Trophoblast cell (in vitro differentiated cells and primary cell): ENCODE data around the gene GNGT2.

ENCODE experiments used
- DNase-seq, 2 donors: peaks; one replicate each; pipeline ENCODE4 v3.0.0-alpha.2; 2016
- H2AFZ ChIP-seq: 2 replicates; pipeline ENCODE4 v1.6.1; 2013; ENCODE audit warnings: low read length, moderate library complexity, mild to moderate bottlenecking; ENCODE audit not compliant: insufficient read depth, poor library complexity
- H2AK5ac ChIP-seq: 2 replicates; pipeline ENCODE4 v1.6.1; 2013; ENCODE audit warnings: mild to moderate bottlenecking, low read length
- H2BK120ac ChIP-seq: 2 replicates; pipeline ENCODE4 v1.6.1; 2013; ENCODE audit warnings: low read length, mild to moderate bottlenecking, moderate library complexity; ENCODE audit not compliant: insufficient read depth, poor library complexity
- H2BK12ac ChIP-seq: 2 replicates; pipeline ENCODE4 v1.6.1; 2013; ENCODE audit warnings: mild to moderate bottlenecking, low read length, moderate library complexity
- H2BK5ac ChIP-seq: 2 replicates; pipeline ENCODE4 v1.6.1; 2013; ENCODE audit warnings: low read length, low read depth, moderate library complexity, mild to moderate bottlenecking; ENCODE audit not compliant: poor library complexity
- H3K14ac ChIP-seq: 2 replicates; pipeline ENCODE4 v1.6.1; 2013; ENCODE audit warnings: mild to moderate bottlenecking, low read length
- H3K18ac ChIP-seq: 2 replicates; pipeline ENCODE4 v1.6.1; 2013; ENCODE audit warnings: mild to moderate bottlenecking, low read length
- H3K23ac ChIP-seq: 2 replicates; pipeline ENCODE4 v1.6.1; 2013; ENCODE audit warnings: low read length
- H3K27ac ChIP-seq: 2 replicates; pipeline ENCODE4 v1.5.1; 2013; ENCODE audit warnings: low read depth, mild to moderate bottlenecking, inconsistent platforms, low read length, moderate library complexity
- H3K27me3 ChIP-seq: 2 replicates; pipeline ENCODE4 v1.6.1; 2013; ENCODE audit warnings: inconsistent platforms, mild to moderate bottlenecking, low read length, moderate library complexity; ENCODE audit not compliant: insufficient read depth
- H3K36me3 ChIP-seq, 2 experiments: 1 replicate in 1 of 2; 2 replicates in 1 of 2; pipeline ENCODE4 v1.6.1; 2013; ENCODE audit warnings: low read length in 2 of 2, mild to moderate bottlenecking in 2 of 2, moderate library complexity in 1 of 2; ENCODE audit not compliant: insufficient read depth in 2 of 2, control insufficient read depth in 1 of 2
- H3K4ac ChIP-seq: 2 replicates; pipeline ENCODE4 v1.6.1; 2013; ENCODE audit warnings: low read depth, mild to moderate bottlenecking, low read length, moderate library complexity
- H3K4me1 ChIP-seq, 2 experiments: 1 replicate in 1 of 2; 2 replicates in 1 of 2; pipeline ENCODE4 v1.6.1; 2013; ENCODE audit warnings: low read length in 2 of 2, mild to moderate bottlenecking in 2 of 2, moderate library complexity in 1 of 2; ENCODE audit not compliant: insufficient read depth in 2 of 2, control insufficient read depth in 1 of 2
- H3K4me2 ChIP-seq: 2 replicates; pipeline ENCODE4 v1.6.1; 2013; ENCODE audit warnings: inconsistent platforms, mild to moderate bottlenecking, low read length, moderate library complexity
- H3K4me3 ChIP-seq: 2 replicates; pipeline ENCODE4 v1.5.1; 2013; ENCODE audit warnings: mild to moderate bottlenecking, low read depth, low read length, inconsistent platforms
- H3K79me1 ChIP-seq: one replicate; pipeline ENCODE4 v1.6.1; 2013; ENCODE audit warnings: low read length
- H3K79me2 ChIP-seq: 2 replicates; pipeline ENCODE4 v1.6.1; 2013; ENCODE audit warnings: low read length, mild to moderate bottlenecking; ENCODE audit not compliant: control insufficient read depth, insufficient read depth, poor library complexity
- H3K9ac ChIP-seq: 2 replicates; pipeline ENCODE4 v1.6.1; 2013; ENCODE audit warnings: mild to moderate bottlenecking, low read length
- H3K9me3 ChIP-seq: 2 replicates; pipeline ENCODE4 v1.6.1; 2013; ENCODE audit warnings: low read depth, mild to moderate bottlenecking, control low read depth, inconsistent platforms, low read length; ENCODE audit not compliant: insufficient read depth
- H4K12ac ChIP-seq: 2 replicates; pipeline ENCODE4 v1.6.1; 2013; ENCODE audit warnings: low read depth, mild to moderate bottlenecking, low read length, moderate library complexity
- H4K8ac ChIP-seq: 2 replicates; pipeline ENCODE4 v1.6.1; 2013; ENCODE audit warnings: low read depth, mild to moderate bottlenecking, low read length, moderate library complexity
- H4K91ac ChIP-seq: one replicate; pipeline ENCODE4 v1.6.1; 2013; ENCODE audit warnings: low read depth, mild to moderate bottlenecking, low read length, moderate library complexity
- WGBS: extraction: QIAGEN DNeasy Blood & Tissue Kit; methylation state at CpG from one replicate; pipeline ENCODE4 v1.1.7; 2013; ENCODE audit warnings: missing lambda C conversion rate; ENCODE audit not compliant: insufficient read length, insufficient coverage; ENCODE audit errors: extremely low coverage; 5-methylcytosine and 5-hydroxymethylcytosine counted together

Gene GNGT2

GRCh38 chr17:49219987-49220386 is 9.6 kb upstream of the GNGT2 start:
- no peak overlapping the region for H3K18ac ChIP-seq
- no CpG with 5 or more reads among the region's 15 CpGs for WGBS
- H3K9ac ChIP-seq = no peak overlapping the region
- H3K4ac ChIP-seq = no peak overlapping the region
- H3K9me3 ChIP-seq = peaks cover 9% of the 10 kb centered on the region
- no peak overlapping the region for H3K27ac ChIP-seq
- H4K91ac ChIP-seq = no peak overlapping the region
- H3K14ac ChIP-seq = no peak overlapping the region
- no peak overlapping the region for H2AK5ac ChIP-seq
- no peak for DNase-seq
- no peaks in the 10 kb centered on the region for H3K79me2 ChIP-seq
- no peak overlapping the region for H3K23ac ChIP-seq
- peaks cover 10 to 12% of the 10 kb centered on the region in 2 experiments for H3K4me1 ChIP-seq
- H2BK120ac ChIP-seq = no peak overlapping the region
- H4K12ac ChIP-seq = no peak overlapping the region
- no peak overlapping the region for H4K8ac ChIP-seq
- no peak overlapping the region for H2BK5ac ChIP-seq
- no peak overlapping the region for H2AFZ ChIP-seq
- H3K36me3 ChIP-seq = no peaks in the 10 kb centered on the region
- H3K79me1 ChIP-seq = no peaks in the 10 kb centered on the region
- peaks cover 24% of the 10 kb centered on the region for H3K27me3 ChIP-seq
- H2BK12ac ChIP-seq = no peak overlapping the region
- no peak overlapping the region for H3K4me2 ChIP-seq
- H3K4me3 ChIP-seq = no peak overlapping the region

DNA sequence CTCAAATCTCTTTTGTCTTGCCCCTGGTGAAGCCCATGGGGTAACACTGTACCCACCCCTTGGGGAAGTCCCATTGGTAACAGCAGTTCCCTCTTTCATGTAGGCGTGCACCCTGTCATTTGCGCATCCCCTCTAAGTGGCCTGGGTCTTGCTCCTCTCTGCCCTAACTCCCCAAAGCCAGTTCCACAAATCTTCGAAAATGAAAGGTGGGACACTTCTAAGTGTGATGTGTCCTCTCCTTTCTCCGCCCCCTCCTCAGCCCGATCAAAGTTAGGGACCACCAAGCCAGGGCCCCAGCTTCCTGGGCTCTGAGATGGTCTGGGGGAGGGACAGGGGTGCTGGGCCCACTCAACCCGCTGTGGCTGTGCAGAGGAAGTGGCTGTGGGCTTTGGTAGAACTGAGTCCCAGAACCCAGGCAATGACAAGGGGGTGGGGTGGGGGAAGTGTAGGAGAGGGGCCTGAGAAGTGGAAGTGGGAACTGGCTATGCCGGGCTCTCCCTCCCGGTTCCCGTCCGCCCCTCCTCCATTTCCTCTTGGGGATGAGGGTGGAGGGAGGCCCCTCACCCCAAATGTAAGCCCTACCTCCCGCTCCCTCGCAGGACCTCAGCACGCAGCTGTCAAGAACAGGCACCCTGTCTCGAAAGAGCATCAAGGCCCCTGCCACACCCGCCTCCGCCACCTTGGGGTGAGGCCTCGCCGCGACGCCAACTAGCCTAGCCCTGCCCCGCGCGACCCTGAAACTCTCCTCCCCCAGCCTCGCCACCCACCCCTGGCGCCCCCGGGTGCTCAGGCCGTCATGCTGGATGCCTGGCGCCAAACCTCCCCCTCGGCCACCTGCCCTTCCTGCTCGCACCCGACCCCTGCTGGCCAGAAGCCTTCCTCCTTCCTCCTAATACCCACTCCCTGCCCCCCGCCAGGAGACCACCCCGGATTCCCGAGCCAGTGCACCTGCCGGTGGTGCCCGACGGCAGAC is 8.9 kb upstream of the GNGT2 start:
- peaks cover 2% of the 10 kb centered on the region for H3K9me3 ChIP-seq
- no peak overlapping the region for H3K4ac ChIP-seq
- H2BK5ac ChIP-seq = no peak overlapping the region
- peak in 1 of 2 donors; percentile 19 for DNase-seq
- H3K27me3 ChIP-seq = peaks cover 17% of the 10 kb centered on the region
- H3K4me3 ChIP-seq = no peak overlapping the region
- no peak overlapping the region for H3K23ac ChIP-seq
- H4K8ac ChIP-seq = no peak overlapping the region
- H3K4me2 ChIP-seq = no peak overlapping the region
- H2AFZ ChIP-seq = no peak overlapping the region
- no peaks in the 10 kb centered on the region for H3K79me2 ChIP-seq
- H3K36me3 ChIP-seq = no peaks in the 10 kb centered on the region
- H2AK5ac ChIP-seq = no peak overlapping the region
- no peak overlapping the region for H3K18ac ChIP-seq
- no peak overlapping the region for H4K91ac ChIP-seq
- H2BK120ac ChIP-seq = no peak overlapping the region
- H3K27ac ChIP-seq = no peak overlapping the region
- WGBS = no CpG with 5 or more reads among the region's 37 CpGs
- no peak overlapping the region for H3K14ac ChIP-seq
- no peaks in the 10 kb centered on the region for H3K79me1 ChIP-seq
- H4K12ac ChIP-seq = no peak overlapping the region
- H3K9ac ChIP-seq = no peak overlapping the region
- H2BK12ac ChIP-seq = no peak overlapping the region
- H3K4me1 ChIP-seq = peaks cover 4 to 6% of the 10 kb centered on the region in 2 experiments

GRCh38 chr17:49217651-49218413 is 7.5 kb upstream of the GNGT2 start:
- no peaks in the 10 kb centered on the region for H3K79me1 ChIP-seq

GRCh38 chr17:49216953-49217650 is 6.7 kb upstream of the GNGT2 start:
- H3K79me2 ChIP-seq = no peaks in the 10 kb centered on the region

More at GRCh38 chr17:49217651-49218413, 7.5 kb upstream of the GNGT2 start:
- no peak overlapping the region for H3K4ac ChIP-seq
- no peak overlapping the region for H2BK120ac ChIP-seq
- no peak overlapping the region for H3K14ac ChIP-seq
- WGBS = no CpG with 5 or more reads among the region's 17 CpGs
- no peaks in the 10 kb centered on the region for H3K4me1 ChIP-seq
- H4K12ac ChIP-seq = no peak overlapping the region
- H2BK5ac ChIP-seq = no peak overlapping the region
- H3K4me2 ChIP-seq = no peak overlapping the region
- H2BK12ac ChIP-seq = no peak overlapping the region
- no peaks in the 10 kb centered on the region for H3K36me3 ChIP-seq
- H3K23ac ChIP-seq = no peak overlapping the region
- no peak overlapping the region for H4K8ac ChIP-seq
- H3K4me3 ChIP-seq = no peak overlapping the region
- no peaks in the 10 kb centered on the region for H3K79me2 ChIP-seq
- no peak overlapping the region for H2AK5ac ChIP-seq
- no peaks in the 10 kb centered on the region for H3K9me3 ChIP-seq
- no peak overlapping the region for H3K27ac ChIP-seq
- H3K27me3 ChIP-seq = peaks cover 3% of the 10 kb centered on the region
- no peak overlapping the region for H4K91ac ChIP-seq
- H2AFZ ChIP-seq = no peak overlapping the region
- peak in 1 of 2 donors; percentile 12 for DNase-seq
- no peak overlapping the region for H3K18ac ChIP-seq
- no peak overlapping the region for H3K9ac ChIP-seq

More at GRCh38 chr17:49216953-49217650, 6.7 kb upstream of the GNGT2 start:
- peak in 1 of 2 donors; percentile 2 for DNase-seq
- Histone ChIP-seq H3K27ac (no peak overlapping the region), H3K79me1 (no peaks in the 10 kb centered on the region), H3K4me3 (no peak overlapping the region), H3K14ac (no peak overlapping the region), H4K12ac (no peak overlapping the region), H2BK120ac (no peak overlapping the region), H3K9ac (no peak overlapping the region), H2AK5ac (no peak overlapping the region), H3K9me3 (no peaks in the 10 kb centered on the region), H3K36me3 (no peaks in the 10 kb centered on the region), H3K23ac (no peak overlapping the region), H3K4me2 (no peak overlapping the region), H3K27me3 (no peaks in the 10 kb centered on the region), H2BK12ac (no peak overlapping the region), H4K8ac (no peak overlapping the region), H3K4ac (no peak overlapping the region), H2BK5ac (no peak overlapping the region), H3K4me1 (no peaks in the 10 kb centered on the region), H3K18ac (no peak overlapping the region), H4K91ac (no peak overlapping the region), H2AFZ (no peak overlapping the region)
- no CpG with 5 or more reads among the region's 11 CpGs for WGBS
